Liver (tissue), 9 donors: Measurements from ENCODE around the gene HEG1. TPM values are rescaled to one million over a fixed set of nuclear protein-coding genes. Genes with fewer than 3 reads are reported as not detected.

Experiments
- DNase-seq: peaks from one replicate; pipeline ENCODE4 v3.0.0-alpha.2; 2017; ENCODE audit warnings: low spot score
- H3K27ac ChIP-seq, 2 donors: one replicate each; pipeline ENCODE4 v1.7.0; 2013; ENCODE audit warnings: inconsistent platforms in 2 of 2, low read length in 2 of 2, control low read depth in 1 of 2, low read depth in 1 of 2, mild to moderate bottlenecking in 1 of 2
- H3K27me3 ChIP-seq, 4 donors: one replicate each; pipeline versions ENCODE4 v1.6.1 to v1.7.0; 2013; ENCODE audit warnings: low read length in 3 of 4, inconsistent platforms in 1 of 4, mild to moderate bottlenecking in 1 of 4, moderate library complexity in 1 of 4; ENCODE audit not compliant: control insufficient read depth in 4 of 4, insufficient read depth in 4 of 4
- H3K36me3 ChIP-seq, 4 donors: one replicate each; pipeline versions ENCODE4 v1.6.1 to v1.7.0; 2013; ENCODE audit warnings: low read length in 3 of 4, mild to moderate bottlenecking in 3 of 4, low read depth in 1 of 4, moderate library complexity in 1 of 4; ENCODE audit not compliant: control insufficient read depth in 4 of 4, insufficient read depth in 3 of 4
- H3K4me1 ChIP-seq, 4 donors: one replicate each; pipeline versions ENCODE4 v1.6.1 to v1.7.0; 2013; ENCODE audit warnings: low read length in 3 of 4, mild to moderate bottlenecking in 3 of 4, moderate library complexity in 1 of 4; ENCODE audit not compliant: control insufficient read depth in 4 of 4, insufficient read depth in 4 of 4
- H3K4me3 ChIP-seq, 3 donors: one replicate each; pipeline versions ENCODE4 v1.6.1 to v1.7.0; 2013; ENCODE audit warnings: low read length in 3 of 3, control low read depth in 1 of 3, low read depth in 1 of 3, mild to moderate bottlenecking in 1 of 3
- H3K9ac ChIP-seq, 2 donors: one replicate each; pipeline ENCODE4 v1.7.0; 2013; ENCODE audit warnings: low read length in 2 of 2, mild to moderate bottlenecking in 2 of 2, moderate library complexity in 2 of 2, control low read depth in 1 of 2, low read depth in 1 of 2
- H3K9me3 ChIP-seq, 4 donors: one replicate each; pipeline versions ENCODE4 v1.6.1 to v1.7.0; 2013; ENCODE audit warnings: low read length in 3 of 4; ENCODE audit not compliant: control insufficient read depth in 4 of 4
- EGR1 ChIP-seq, 2 donors: IDR thresholded peaks; 2 replicates each; pipeline ENCODE4 v1.6.1; 2016 to 2018; ENCODE audit warnings: antibody characterized with exemption in 2 of 2, low read depth in 2 of 2
- FOXA1 ChIP-seq: IDR thresholded peaks from 2 replicates; pipeline ENCODE4 v1.6.1; 2016; ENCODE audit warnings: antibody characterized with exemption
- GABPA ChIP-seq, 2 donors: IDR thresholded peaks in 1 of 2; conservative IDR thresholded peaks in 1 of 2; 2 replicates each; pipeline ENCODE4 v1.6.1; 2016; ENCODE audit warnings: antibody characterized with exemption in 2 of 2, mild to moderate bottlenecking in 1 of 2, moderate library complexity in 1 of 2
- HNF4A ChIP-seq, 2 donors: conservative IDR thresholded peaks; 2 replicates each; pipeline ENCODE4 v1.6.1; 2016; ENCODE audit warnings: antibody characterized with exemption in 2 of 2, mild to moderate bottlenecking in 2 of 2
- NR2F2 ChIP-seq: IDR thresholded peaks from 2 replicates; pipeline ENCODE4 v1.6.1; 2016; ENCODE audit warnings: antibody characterized with exemption
- RXRA ChIP-seq, 2 donors: IDR thresholded peaks; 2 replicates each; pipeline ENCODE4 v1.6.1; 2017 to 2018; ENCODE audit warnings: antibody characterized with exemption in 2 of 2, mild to moderate bottlenecking in 1 of 2
- SP1 ChIP-seq: IDR thresholded peaks from 2 replicates; pipeline ENCODE4 v1.6.1; 2018; ENCODE audit warnings: antibody characterized with exemption, mild to moderate bottlenecking
- TAF1 ChIP-seq: conservative IDR thresholded peaks from 2 replicates; pipeline ENCODE4 v1.6.1; 2016; ENCODE audit warnings: antibody characterized with exemption, mild to moderate bottlenecking
- WGBS: extraction: QIAGEN DNeasy Blood & Tissue Kit; methylation state at CpG from one replicate; pipeline ENCODE4 v1.1.7; 2013; 5-methylcytosine and 5-hydroxymethylcytosine counted together
- polyA plus RNA-seq, 2 donors: library from polyadenylated mRNA; stranded (reverse) in 1 of 2; unstranded in 1 of 2; fragments of 200-250 nt in 1 of 2; fragments of >200 nt in 1 of 2; fragmentation: Nextera tagmentation in 1 of 2; extraction: Ambion mirVana in 1 of 2; gene quantifications; one replicate each; pipeline versions ENCODE4 v1.2.1 to v1.2.3, GENCODE V29; 2013 to 2015
- total RNA-seq, 2 donors: library from RNA; depleted of rRNA; stranded (reverse); fragments of >200 nt; gene quantifications; one replicate each; pipeline ENCODE4 v1.2.3, GENCODE V29; 2014
- TF ChIP-seq, protein P1 (sequence below): IDR thresholded peaks from 2 replicates; pipeline ENCODE4 v1.6.1; 2016; ENCODE audit warnings: antibody characterized with exemption
- TF ChIP-seq, protein P2 (sequence below): IDR thresholded peaks from 2 replicates; pipeline ENCODE4 v1.6.1; 2016; ENCODE audit warnings: antibody characterized with exemption
- TF ChIP-seq, protein P3 (sequence below): IDR thresholded peaks from 2 replicates; pipeline ENCODE4 v1.6.1; 2016; ENCODE audit warnings: antibody characterized with exemption
- TF ChIP-seq, protein P4 (sequence below): fragments of 150-350 bp; IDR thresholded peaks from 2 replicates; pipeline ENCODE4 v1.5.1; 2017; ENCODE audit warnings: improper control_type of control experiment, low read depth, low read length; ENCODE audit not compliant: missing input control
- TF ChIP-seq, protein P5 (sequence below): IDR thresholded peaks from 2 replicates; pipeline ENCODE4 v1.6.1; 2016; ENCODE audit warnings: antibody characterized with exemption, mild to moderate bottlenecking
- donor health status: healthy.
- donor health status: healthy.
- donor health status: healthy.
- donor health status: healthy.
- donor health status: healthy.

Gene HEG1
- total and polyA plus RNA-seq, 4 donors = 1.4 to 16.0 (median 5.3) TPM

DNA sequence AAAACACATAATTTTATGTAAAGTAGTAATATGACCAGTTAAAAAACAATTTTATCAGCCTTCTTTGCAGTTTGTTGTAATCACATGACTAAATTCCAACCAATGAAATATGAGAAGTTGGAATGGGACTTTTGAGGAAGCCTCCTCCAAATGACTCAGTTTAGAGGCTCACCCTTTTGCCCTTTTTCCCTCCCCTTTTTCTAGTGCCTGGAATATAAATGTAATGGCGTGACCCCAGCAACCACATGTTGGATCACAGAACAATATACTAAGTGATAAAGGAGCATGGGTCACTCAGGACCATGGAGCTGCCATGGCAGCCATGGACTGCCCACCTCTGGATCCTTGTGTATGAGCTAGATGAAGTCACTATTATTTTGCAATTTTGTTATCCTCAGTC is 48.8 kb upstream of the HEG1 start:
- Histone ChIP-seq H3K4me3 (no peak overlapping the region), H3K27ac (no peak overlapping the region), H3K36me3 (no peaks in the 10 kb centered on the region), H3K4me1 (no peaks in the 10 kb centered on the region), H3K9me3 (no peaks in the 10 kb centered on the region), H3K27me3 (no peaks in the 10 kb centered on the region), H3K9ac (no peak overlapping the region)
- 100% methylated on average over 1 of the region's 1 CpG for WGBS
- no peak for DNase-seq
- TF ChIP-seq TAF1 = no peak
- TF ChIP-seq, protein P1, sequence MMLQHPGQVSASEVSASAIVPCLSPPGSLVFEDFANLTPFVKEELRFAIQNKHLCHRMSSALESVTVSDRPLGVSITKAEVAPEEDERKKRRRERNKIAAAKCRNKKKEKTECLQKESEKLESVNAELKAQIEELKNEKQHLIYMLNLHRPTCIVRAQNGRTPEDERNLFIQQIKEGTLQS = no peak
- TF ChIP-seq, protein P2, sequence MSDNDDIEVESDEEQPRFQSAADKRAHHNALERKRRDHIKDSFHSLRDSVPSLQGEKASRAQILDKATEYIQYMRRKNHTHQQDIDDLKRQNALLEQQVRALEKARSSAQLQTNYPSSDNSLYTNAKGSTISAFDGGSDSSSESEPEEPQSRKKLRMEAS = no peak
- no peak for TF ChIP-seq RXRA (IDR thresholded peaks at IDR 0.05)

DNA sequence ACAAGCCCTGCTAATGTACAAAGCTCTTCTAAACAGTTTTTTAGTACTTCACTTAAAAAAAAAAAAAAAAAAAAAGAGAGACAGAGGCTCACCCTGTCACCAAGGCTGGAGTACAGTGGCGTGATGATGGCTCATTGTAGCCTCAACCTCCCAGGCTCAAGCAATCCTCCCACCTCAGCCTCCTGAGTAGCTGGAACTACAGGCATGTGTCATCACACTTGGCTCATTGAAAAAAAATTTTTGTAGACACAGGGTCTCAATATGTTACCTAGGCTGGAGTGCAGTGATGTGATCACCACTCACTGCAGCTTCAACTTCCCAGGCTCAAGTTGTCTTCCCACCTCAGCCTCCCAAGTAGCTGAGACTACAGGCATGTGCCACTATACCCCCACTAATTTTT is 47.6 kb upstream of the HEG1 start:
- H3K4me1 ChIP-seq = no peaks in the 10 kb centered on the region
- WGBS = 94% methylated on average over 1 of the region's 1 CpG
- no peak overlapping the region for H3K9ac ChIP-seq
- no peaks in the 10 kb centered on the region for H3K9me3 ChIP-seq
- no peak for DNase-seq
- no peak for TF ChIP-seq SP1
- TF ChIP-seq, protein P2 = no peak
- TF ChIP-seq EGR1 (IDR thresholded peaks at IDR 0.05; ENCODE audit: low read depth in 2 of 2) = no peak
- no peak for TF ChIP-seq HNF4A (conservative IDR thresholded peaks at IDR 0.05)
- TF ChIP-seq FOXA1 = no peak
- TF ChIP-seq, protein P3, sequence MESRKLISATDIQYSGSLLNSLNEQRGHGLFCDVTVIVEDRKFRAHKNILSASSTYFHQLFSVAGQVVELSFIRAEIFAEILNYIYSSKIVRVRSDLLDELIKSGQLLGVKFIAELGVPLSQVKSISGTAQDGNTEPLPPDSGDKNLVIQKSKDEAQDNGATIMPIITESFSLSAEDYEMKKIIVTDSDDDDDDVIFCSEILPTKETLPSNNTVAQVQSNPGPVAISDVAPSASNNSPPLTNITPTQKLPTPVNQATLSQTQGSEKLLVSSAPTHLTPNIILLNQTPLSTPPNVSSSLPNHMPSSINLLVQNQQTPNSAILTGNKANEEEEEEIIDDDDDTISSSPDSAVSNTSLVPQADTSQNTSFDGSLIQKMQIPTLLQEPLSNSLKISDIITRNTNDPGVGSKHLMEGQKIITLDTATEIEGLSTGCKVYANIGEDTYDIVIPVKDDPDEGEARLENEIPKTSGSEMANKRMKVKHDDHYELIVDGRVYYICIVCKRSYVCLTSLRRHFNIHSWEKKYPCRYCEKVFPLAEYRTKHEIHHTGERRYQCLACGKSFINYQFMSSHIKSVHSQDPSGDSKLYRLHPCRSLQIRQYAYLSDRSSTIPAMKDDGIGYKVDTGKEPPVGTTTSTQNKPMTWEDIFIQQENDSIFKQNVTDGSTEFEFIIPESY = no peak
- TF ChIP-seq, protein P1 = no peak
- TF ChIP-seq, protein P4, sequence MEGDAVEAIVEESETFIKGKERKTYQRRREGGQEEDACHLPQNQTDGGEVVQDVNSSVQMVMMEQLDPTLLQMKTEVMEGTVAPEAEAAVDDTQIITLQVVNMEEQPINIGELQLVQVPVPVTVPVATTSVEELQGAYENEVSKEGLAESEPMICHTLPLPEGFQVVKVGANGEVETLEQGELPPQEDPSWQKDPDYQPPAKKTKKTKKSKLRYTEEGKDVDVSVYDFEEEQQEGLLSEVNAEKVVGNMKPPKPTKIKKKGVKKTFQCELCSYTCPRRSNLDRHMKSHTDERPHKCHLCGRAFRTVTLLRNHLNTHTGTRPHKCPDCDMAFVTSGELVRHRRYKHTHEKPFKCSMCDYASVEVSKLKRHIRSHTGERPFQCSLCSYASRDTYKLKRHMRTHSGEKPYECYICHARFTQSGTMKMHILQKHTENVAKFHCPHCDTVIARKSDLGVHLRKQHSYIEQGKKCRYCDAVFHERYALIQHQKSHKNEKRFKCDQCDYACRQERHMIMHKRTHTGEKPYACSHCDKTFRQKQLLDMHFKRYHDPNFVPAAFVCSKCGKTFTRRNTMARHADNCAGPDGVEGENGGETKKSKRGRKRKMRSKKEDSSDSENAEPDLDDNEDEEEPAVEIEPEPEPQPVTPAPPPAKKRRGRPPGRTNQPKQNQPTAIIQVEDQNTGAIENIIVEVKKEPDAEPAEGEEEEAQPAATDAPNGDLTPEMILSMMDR = no peak
- TF ChIP-seq RXRA (IDR thresholded peaks at IDR 0.05) = no peak
- TF ChIP-seq NR2F2 = no peak
- TF ChIP-seq TAF1 = no peak
- no peak for TF ChIP-seq GABPA (IDR thresholded peaks at IDR 0.05 in 1 of 2, conservative IDR thresholded peaks at IDR 0.05 in 1 of 2)
- TF ChIP-seq, protein P5, sequence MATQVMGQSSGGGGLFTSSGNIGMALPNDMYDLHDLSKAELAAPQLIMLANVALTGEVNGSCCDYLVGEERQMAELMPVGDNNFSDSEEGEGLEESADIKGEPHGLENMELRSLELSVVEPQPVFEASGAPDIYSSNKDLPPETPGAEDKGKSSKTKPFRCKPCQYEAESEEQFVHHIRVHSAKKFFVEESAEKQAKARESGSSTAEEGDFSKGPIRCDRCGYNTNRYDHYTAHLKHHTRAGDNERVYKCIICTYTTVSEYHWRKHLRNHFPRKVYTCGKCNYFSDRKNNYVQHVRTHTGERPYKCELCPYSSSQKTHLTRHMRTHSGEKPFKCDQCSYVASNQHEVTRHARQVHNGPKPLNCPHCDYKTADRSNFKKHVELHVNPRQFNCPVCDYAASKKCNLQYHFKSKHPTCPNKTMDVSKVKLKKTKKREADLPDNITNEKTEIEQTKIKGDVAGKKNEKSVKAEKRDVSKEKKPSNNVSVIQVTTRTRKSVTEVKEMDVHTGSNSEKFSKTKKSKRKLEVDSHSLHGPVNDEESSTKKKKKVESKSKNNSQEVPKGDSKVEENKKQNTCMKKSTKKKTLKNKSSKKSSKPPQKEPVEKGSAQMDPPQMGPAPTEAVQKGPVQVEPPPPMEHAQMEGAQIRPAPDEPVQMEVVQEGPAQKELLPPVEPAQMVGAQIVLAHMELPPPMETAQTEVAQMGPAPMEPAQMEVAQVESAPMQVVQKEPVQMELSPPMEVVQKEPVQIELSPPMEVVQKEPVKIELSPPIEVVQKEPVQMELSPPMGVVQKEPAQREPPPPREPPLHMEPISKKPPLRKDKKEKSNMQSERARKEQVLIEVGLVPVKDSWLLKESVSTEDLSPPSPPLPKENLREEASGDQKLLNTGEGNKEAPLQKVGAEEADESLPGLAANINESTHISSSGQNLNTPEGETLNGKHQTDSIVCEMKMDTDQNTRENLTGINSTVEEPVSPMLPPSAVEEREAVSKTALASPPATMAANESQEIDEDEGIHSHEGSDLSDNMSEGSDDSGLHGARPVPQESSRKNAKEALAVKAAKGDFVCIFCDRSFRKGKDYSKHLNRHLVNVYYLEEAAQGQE = no peak
- H3K27me3 ChIP-seq = no peaks in the 10 kb centered on the region
- no peak overlapping the region for H3K4me3 ChIP-seq
- H3K36me3 ChIP-seq = no peaks in the 10 kb centered on the region
- H3K27ac ChIP-seq = no peak overlapping the region
